ENCODE measurements around the gene CD74.

- no peak for TF ChIP-seq CTCF (conservative IDR thresholded peaks at IDR 0.05 in 1 of 2, IDR thresholded peaks at IDR 0.05 in 1 of 2; ENCODE audit: extremely low read depth in 1 of 2, insufficient read depth in 1 of 2, low read depth in 1 of 2, low read length in 2 of 2)
- no peak for TF ChIP-seq EZH2 (IDR thresholded peaks at IDR 0.05; ENCODE audit: borderline replicate concordance, low read length)
These were observed 6.5 kb downstream of the CD74 start for GRCh38 chr5:150406103-150406722.
